ENCODE results near the gene TMEM147. TPM values are rescaled to one million over a fixed set of nuclear protein-coding genes. Genes with fewer than 3 reads are reported as not detected.

The TMEM147 gene
- total RNA-seq, 1 donor from 2014 or later: 77.7 TPM

- Histone ChIP-seq H3K4me1 (peaks cover 1% of the 10 kb centered on the region), H3K27me3 (peaks cover 17% of the 10 kb centered on the region), H3K4me3 (no peak within 1 kb of the TSS), H3K9me3 (no peaks in the 10 kb centered on the region), H3K27ac (no peak within 1 kb of the TSS), H3K36me3 (no peaks in the 10 kb centered on the region)
- DNase-seq: peak; percentile 48
- peak; percentile 9 for ATAC-seq
- TF ChIP-seq CTCF (IDR thresholded peaks at IDR 0.05): no peak
- intact Hi-C loops (cut with DNase I): no loop called here
Measured at GRCh38 chr19:35563207-35563829, 17.9 kb downstream of the TMEM147 start, which contains the start of gene ATP4A. TSS of gene ATP4A (minus strand) at chr19:35563658. CDS start at chr19:35563629, 29 bp downstream.

- intact Hi-C loops (cut with DNase I): no loop called here
- H3K36me3 ChIP-seq: no peaks in the 10 kb centered on the region
- TF ChIP-seq CTCF (IDR thresholded peaks at IDR 0.05): no peak
- no peak overlapping the region for H3K27ac ChIP-seq
- H3K27me3 ChIP-seq: peaks cover 5% of the 10 kb centered on the region
- no peaks in the 10 kb centered on the region for H3K9me3 ChIP-seq
- DNase-seq: no peak
- H3K4me3 ChIP-seq: no peak overlapping the region
- no peaks in the 10 kb centered on the region for H3K4me1 ChIP-seq
- no peak for ATAC-seq
Measured at GRCh38 chr19:35565016-35565856, 19.8 kb downstream of the TMEM147 start.

GRCh38 chr19:35566738-35567137, 21.3 kb downstream of the TMEM147 start:
- Histone ChIP-seq H3K27me3 (peaks cover 5% of the 10 kb centered on the region), H3K4me3 (no peak overlapping the region), H3K4me1 (no peaks in the 10 kb centered on the region), H3K36me3 (no peaks in the 10 kb centered on the region), H3K27ac (no peak overlapping the region), H3K9me3 (no peaks in the 10 kb centered on the region)
- ATAC-seq: no peak
- TF ChIP-seq CTCF (IDR thresholded peaks at IDR 0.05): no peak
- intact Hi-C loops (cut with DNase I): no loop called here
- DNase-seq: no peak

GRCh38 chr19:35569281-35569781, 23.9 kb downstream of the TMEM147 start:
- no peaks in the 10 kb centered on the region for H3K4me1 ChIP-seq
- DNase-seq: no peak

GRCh38 chr19:35571406-35571965, 26.1 kb downstream of the TMEM147 start:
- H3K4me1 ChIP-seq: no peaks in the 10 kb centered on the region
- no peak for TF ChIP-seq CTCF (IDR thresholded peaks at IDR 0.05)
- H3K27ac ChIP-seq: no peak overlapping the region
- ATAC-seq: no peak
- DNase-seq: no peak
- peaks cover 12% of the 10 kb centered on the region for H3K9me3 ChIP-seq
- intact Hi-C loops (cut with DNase I): no loop called here
- H3K36me3 ChIP-seq: no peaks in the 10 kb centered on the region
- H3K4me3 ChIP-seq: no peak overlapping the region
- H3K27me3 ChIP-seq: no peaks in the 10 kb centered on the region

More at GRCh38 chr19:35569281-35569781, 23.9 kb downstream of the TMEM147 start:
- no peak for ATAC-seq
- TF ChIP-seq CTCF (IDR thresholded peaks at IDR 0.05): no peak
- Histone ChIP-seq H3K4me3 (no peak overlapping the region), H3K36me3 (no peaks in the 10 kb centered on the region), H3K27ac (no peak overlapping the region), H3K27me3 (no peaks in the 10 kb centered on the region), H3K9me3 (no peaks in the 10 kb centered on the region)
- intact Hi-C loops (cut with DNase I): no loop called here

Data from upper lobe of right lung (tissue), 1 donor.